Natural killer cell treated with Interleukin-12 subunit alpha and Interleukin-12 subunit beta and Interleukin-15 and Interleukin-18, amount 100 ng/mL, for 72 hours (primary cell): ENCODE results near the gene COL4A2. TPM values are rescaled to one million over a fixed set of nuclear protein-coding genes. Genes with fewer than 3 reads are reported as not detected.

Experiments
- ATAC-seq, 2 donors: fragments of 150-1000 bp; cut with Tn5 transposase in 1 of 2; sonication (Bioruptor Pico), chemical (Tn5 transposase) in 1 of 2; 2 replicates each; pipeline ENCODE4 v1.10.0; 2021
- DNase-seq: peaks from one replicate; pipeline ENCODE4 v3.0.0; 2022; ENCODE audit warnings: low spot score
- H3K27ac Mint-ChIP-seq, 2 donors: 1 replicate in 1 of 2; 2 replicates in 1 of 2; pipeline ENCODE4 v1.8.0; 2022; ENCODE audit warnings: mixed read lengths in 2 of 2, mild to moderate bottlenecking in 1 of 2, moderate library complexity in 1 of 2
- H3K27me3 Mint-ChIP-seq, 2 donors: 1 replicate in 1 of 2; 2 replicates in 1 of 2; pipeline ENCODE4 v1.8.0; 2022; ENCODE audit warnings: mixed read lengths in 2 of 2
- H3K36me3 Mint-ChIP-seq: one replicate; pipeline ENCODE4 v1.8.0; 2022; ENCODE audit warnings: mixed read lengths
- H3K4me1 Mint-ChIP-seq, 2 donors: 1 replicate in 1 of 2; 2 replicates in 1 of 2; pipeline ENCODE4 v1.8.0; 2022; ENCODE audit warnings: low read depth in 2 of 2, mixed read lengths in 2 of 2, mild to moderate bottlenecking in 1 of 2
- H3K4me3 Mint-ChIP-seq: one replicate; pipeline ENCODE4 v1.8.0; 2022; ENCODE audit warnings: mixed read lengths
- H3K9me3 Mint-ChIP-seq: 2 replicates; pipeline ENCODE4 v1.8.0; 2022; ENCODE audit warnings: mixed read lengths
- total RNA-seq, 2 donors: library from RNA; stranded (reverse); gene quantifications; one replicate each; pipeline ENCODE4 v1.2.3, GENCODE V29; 2022

COL4A2 gene
- total RNA-seq, 2 donors from 2014 or later, result not detected

DNA sequence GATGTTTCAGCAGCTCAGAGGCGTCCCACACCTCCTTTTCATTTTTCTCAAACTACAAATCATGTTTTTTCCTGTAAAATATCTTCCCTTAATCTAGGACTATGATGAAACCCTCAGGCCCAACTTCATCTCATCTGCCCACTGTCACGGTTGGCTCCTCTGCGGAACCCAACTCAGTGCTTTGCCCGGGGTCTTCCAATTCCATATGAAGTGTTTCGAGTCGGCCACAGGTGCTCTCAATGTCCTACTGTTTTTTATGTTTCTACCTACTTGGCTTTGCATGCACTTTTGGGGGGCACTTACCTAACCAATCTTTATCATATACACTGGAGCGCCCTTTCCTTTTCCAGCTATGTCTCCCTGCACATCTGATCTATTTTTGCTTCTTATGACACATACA lies 28.2 kb upstream of the COL4A2 start:
- H3K36me3 Mint-ChIP-seq, result no peaks in the 10 kb centered on the region
- H3K27me3 Mint-ChIP-seq, result peaks cover 20 to 41% of the 10 kb centered on the region in 2 donors
- DNase-seq, result no peak
- no peak for ATAC-seq
- no peak overlapping the region for H3K27ac Mint-ChIP-seq
- no peak overlapping the region for H3K4me3 Mint-ChIP-seq
- H3K9me3 Mint-ChIP-seq, result no peaks in the 10 kb centered on the region
- H3K4me1 Mint-ChIP-seq, result no peaks in the 10 kb centered on the region

DNA sequence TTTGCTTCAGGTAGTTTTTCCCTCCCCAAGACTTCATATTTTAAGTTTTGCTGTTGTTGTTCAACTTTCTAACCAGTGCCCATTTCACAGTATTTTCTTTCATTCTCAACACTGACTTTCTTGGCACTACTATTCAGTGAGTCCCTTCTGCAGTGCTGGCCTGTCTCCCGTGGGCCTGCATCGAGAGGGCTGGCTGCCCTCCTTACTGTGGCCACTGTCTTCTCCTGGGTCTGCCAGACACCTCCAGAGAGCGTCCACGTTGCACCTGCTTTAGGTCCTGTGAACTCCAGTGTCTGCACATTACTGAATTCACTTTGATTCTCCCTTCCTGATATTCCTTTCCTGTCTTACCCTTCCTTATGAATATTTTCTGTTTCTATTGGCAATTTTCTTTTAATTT lies 27.4 kb upstream of the COL4A2 start:
- Mint-ChIP-seq H3K4me3 (no peak overlapping the region), H3K9me3 (no peaks in the 10 kb centered on the region), H3K4me1 (no peaks in the 10 kb centered on the region), H3K36me3 (no peaks in the 10 kb centered on the region), H3K27ac (no peak overlapping the region), H3K27me3 (peaks cover 21 to 41% of the 10 kb centered on the region in 2 donors)
- DNase-seq, result no peak
- no peak for ATAC-seq

DNA sequence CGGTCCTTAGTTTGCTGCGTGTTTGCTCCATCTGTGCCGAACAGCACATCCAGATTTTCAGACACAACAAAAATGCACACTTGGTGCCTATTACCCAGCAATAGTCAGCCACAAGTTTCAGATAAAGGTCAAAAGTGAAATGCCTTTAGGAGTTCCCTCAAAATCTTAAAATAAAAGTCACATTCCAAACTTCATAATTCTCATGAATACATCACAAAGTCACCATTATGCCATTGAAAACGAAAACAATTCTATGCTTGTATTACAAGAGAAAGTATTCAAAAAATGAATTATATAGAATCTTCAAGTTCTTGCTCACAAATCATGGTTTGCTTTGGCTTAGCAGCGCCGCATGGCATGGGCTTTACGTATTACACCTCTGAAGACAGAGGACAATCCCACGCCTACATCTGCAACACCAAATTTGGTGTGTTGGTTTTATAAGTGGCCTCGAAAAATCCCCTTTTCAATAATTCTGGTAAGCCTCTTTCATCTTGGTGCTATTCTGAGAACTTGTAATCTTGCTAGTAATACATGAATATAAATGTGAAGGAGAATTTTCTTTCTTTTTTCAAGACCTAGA lies 26.8 kb upstream of the COL4A2 start:
- DNase-seq (no peak), ATAC-seq (no peak)
- Mint-ChIP-seq H3K36me3 (no peaks in the 10 kb centered on the region), H3K27me3 (peaks cover 21 to 40% of the 10 kb centered on the region in 2 donors), H3K4me3 (no peak overlapping the region), H3K27ac (no peak overlapping the region), H3K9me3 (no peaks in the 10 kb centered on the region), H3K4me1 (no peaks in the 10 kb centered on the region)

DNA sequence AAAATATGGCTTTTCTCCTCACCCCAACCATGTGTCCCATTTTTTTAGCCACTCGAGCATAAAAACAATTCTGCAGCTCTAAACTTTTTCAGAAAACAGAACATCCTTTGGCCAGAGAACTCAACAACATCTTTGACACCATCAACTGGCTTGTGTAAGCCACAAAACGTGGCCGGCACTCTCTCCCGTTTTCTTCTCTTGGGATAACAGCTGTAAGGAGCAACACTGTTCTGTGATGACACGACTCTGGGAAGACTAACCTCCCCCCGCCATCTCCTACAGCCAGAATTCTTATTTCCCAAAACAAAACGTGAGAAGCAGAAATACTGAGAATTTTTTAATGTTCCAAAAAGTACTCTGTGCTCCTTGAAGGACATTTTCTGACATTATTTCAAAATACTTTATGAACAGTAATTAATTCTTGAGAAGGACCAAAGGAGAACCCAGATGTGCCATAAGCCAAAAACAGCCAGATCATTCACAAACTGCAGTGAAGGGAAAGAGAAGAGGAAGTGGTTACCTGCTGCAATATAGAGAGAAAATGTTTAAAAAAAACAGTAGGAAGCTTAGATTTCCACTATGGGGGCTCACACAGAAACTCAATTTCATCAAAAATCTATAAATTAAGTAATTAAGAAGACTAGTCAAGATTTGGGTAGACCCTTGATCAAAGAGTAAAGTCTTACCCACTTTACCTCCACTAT lies 25.9 kb upstream of the COL4A2 start:
- H3K9me3 Mint-ChIP-seq, result no peaks in the 10 kb centered on the region
- ATAC-seq, result no peak
- H3K4me3 Mint-ChIP-seq, result no peak overlapping the region
- no peak overlapping the region for H3K27ac Mint-ChIP-seq
- no peak for DNase-seq
- H3K4me1 Mint-ChIP-seq, result no peaks in the 10 kb centered on the region
- peaks cover 21 to 34% of the 10 kb centered on the region in 2 donors for H3K27me3 Mint-ChIP-seq
- no peaks in the 10 kb centered on the region for H3K36me3 Mint-ChIP-seq

DNA sequence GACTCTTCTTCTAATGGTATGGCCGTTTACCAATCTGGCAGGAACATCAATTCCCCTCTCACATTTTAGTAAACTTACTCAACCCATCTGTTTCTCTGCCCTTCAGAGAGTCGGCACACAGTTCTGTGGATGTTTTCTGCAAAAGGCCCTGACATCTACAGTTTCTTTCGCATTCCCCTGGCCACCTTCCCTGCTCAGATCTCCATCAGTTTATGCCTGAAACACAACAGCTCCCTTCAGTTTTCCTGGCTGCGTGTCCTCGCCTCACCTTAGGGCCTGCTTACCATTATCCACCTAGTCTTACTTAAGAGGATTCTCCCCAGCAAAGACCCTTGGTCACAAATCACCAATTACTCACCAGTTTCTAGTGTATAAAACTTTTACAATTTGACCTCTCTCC lies 25.3 kb upstream of the COL4A2 start:
- Mint-ChIP-seq H3K4me1 (no peaks in the 10 kb centered on the region), H3K36me3 (no peaks in the 10 kb centered on the region), H3K27ac (no peak overlapping the region), H3K9me3 (no peaks in the 10 kb centered on the region), H3K4me3 (no peak overlapping the region), H3K27me3 (peaks cover 21 to 34% of the 10 kb centered on the region in 2 donors)
- ATAC-seq (no peak), DNase-seq (no peak)

DNA sequence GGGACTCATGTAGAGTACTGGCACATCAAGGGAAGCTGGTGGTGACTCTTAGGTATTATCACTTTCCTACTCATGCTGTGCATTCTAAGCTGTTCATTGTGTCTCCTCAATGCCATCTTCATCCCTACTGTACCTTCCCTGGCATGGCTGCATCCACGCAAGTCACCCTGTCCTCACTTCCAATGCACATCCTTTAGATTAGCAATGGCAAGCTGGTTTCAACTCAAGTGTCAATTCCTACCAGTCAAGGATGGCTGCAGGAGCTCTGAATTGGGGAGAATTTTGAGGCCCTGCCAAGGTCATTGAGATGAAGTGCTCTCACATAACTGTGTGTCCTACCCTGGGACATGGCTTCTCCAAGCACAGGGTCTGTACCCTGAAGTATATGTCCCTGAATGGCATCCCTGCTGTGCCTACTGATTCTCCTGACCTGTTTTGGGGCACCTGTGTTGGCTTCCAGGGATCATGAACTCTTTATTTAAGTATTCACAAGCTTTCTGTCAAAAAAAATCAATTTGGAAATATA lies 24.7 kb upstream of the COL4A2 start:
- H3K4me1 Mint-ChIP-seq, result no peaks in the 10 kb centered on the region
- no peak overlapping the region for H3K27ac Mint-ChIP-seq

DNA sequence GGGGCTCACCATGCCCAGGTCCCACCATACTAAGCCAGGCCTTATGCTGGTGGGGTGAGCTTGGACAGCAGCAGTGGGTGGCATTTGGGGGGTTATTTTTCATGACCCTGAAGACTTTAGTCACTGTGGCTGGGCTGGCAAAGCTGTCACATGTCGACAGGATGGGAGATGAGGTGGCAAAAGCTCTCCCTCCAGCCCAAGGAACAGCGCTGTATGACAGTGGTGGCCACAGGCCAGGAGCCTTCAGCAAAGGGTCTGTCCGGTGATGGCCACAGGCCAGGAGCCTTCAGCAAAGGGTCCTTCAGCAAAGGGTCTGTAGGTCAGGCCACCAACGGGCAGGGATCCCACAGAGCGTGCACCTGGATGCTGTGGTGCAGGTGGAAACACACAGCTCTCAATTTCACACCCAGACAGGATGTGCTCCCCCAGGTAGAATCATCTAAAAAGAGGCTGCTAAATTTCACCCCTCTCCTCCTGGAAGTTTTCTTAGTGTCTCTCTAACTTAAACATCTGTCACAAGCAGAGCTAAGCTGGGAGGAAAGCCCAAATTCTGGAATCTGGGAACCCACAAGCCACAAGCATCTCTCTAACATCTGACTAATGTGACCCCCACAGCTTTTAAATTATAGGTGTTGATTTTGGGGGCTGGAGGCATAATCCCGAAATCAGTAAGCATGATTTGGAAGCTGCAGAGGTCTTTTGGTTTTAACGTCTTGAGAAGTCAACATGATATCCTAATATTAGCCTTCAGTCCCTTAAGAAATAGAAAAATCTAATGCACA lies 23.2 kb upstream of the COL4A2 start:
- Mint-ChIP-seq H3K36me3 (no peaks in the 10 kb centered on the region), H3K4me3 (no peak overlapping the region), H3K4me1 (no peaks in the 10 kb centered on the region), H3K9me3 (no peaks in the 10 kb centered on the region), H3K27me3 (peaks cover 19 to 22% of the 10 kb centered on the region in 2 donors), H3K27ac (no peak overlapping the region)
- no peak for DNase-seq
- ATAC-seq, result no peak

More for the DNA sequence above, 24.7 kb upstream of the COL4A2 start:
- peaks cover 21 to 34% of the 10 kb centered on the region in 2 donors for H3K27me3 Mint-ChIP-seq
- H3K36me3 Mint-ChIP-seq, result no peaks in the 10 kb centered on the region
- no peaks in the 10 kb centered on the region for H3K9me3 Mint-ChIP-seq
- no peak overlapping the region for H3K4me3 Mint-ChIP-seq
- no peak for DNase-seq
- ATAC-seq, result no peak

DNA sequence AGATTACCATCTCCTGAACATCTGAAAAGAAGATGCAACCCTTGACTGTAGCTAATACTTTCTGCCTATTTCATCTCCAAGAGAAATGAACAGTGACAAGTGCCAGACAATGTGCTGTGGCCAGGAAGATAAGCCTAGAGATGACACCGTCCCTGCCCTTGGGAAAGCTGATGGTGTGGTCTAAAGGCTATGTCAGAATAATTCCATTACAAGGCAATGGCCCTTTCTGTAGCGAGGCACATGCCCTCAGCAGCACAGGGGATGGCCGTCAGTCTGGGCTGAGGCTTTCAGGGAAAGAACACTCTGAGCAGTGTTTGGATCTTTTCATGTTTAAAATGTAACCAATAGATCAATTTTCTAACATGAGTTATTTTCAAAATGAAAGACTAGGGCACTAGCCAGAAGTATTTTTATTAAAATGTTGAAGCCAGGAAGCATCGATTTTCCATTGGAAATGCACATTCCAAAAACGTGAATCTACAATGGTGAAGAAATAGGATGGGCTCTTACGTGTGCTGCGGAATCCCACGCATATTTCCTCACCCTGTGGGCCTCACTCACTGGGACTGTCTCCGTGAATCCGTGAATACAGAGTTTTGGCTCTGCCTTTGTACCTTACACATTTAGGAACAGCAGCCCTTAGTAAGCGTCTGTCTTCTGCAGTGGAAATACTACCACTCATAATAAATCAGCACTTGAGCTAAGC lies 22.2 kb upstream of the COL4A2 start:
- no peaks in the 10 kb centered on the region for H3K36me3 Mint-ChIP-seq
- no peak overlapping the region for H3K4me3 Mint-ChIP-seq
- ATAC-seq (no peak), DNase-seq (no peak)
- no peaks in the 10 kb centered on the region for H3K9me3 Mint-ChIP-seq
- no peak overlapping the region for H3K27ac Mint-ChIP-seq
- no peaks in the 10 kb centered on the region for H3K4me1 Mint-ChIP-seq
- peaks cover 13 to 19% of the 10 kb centered on the region in 2 donors for H3K27me3 Mint-ChIP-seq

DNA sequence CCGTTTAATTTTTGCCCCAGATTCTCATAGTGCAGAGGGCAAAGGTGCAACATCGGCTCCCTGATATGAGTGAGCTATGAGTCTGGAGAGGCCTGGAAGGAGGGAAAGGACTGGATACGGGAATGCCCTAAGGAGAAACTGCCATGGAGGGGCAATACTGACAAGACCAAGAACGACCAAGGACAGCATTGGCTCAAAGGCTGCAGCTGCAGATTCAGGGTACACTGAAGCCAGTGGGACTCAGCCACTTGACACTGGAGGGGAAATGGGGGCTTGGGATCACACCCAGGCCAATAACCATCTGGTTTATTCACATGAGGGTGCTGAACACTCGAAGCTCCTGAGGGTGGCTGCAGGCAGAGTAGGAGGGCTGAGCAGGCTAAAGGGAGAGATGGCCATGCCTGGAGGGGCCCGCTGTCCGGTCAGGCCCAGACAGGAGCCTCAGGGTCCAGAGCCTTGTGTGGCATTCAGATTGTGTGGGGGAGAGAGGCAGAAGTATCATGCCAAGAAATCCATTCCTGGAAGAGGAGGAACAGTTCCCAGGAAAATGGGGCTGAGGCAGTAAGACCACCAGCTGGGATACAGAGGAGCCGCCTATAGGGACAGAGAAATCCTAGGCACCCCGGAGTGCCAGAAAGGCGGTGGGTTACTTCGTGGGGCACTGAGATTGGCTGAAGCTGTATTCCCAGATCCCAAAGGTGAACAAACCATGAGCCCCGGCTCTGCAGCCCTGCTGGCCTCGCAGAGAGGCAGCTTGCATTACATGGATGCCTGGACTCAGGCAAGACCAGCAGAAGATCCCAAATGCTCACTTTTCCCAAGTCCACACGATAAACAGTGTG lies 20.9 kb upstream of the COL4A2 start:
- Mint-ChIP-seq H3K4me1 (no peaks in the 10 kb centered on the region), H3K9me3 (no peaks in the 10 kb centered on the region), H3K27me3 (peaks cover 13 to 19% of the 10 kb centered on the region in 2 donors), H3K36me3 (no peaks in the 10 kb centered on the region), H3K27ac (no peak overlapping the region), H3K4me3 (no peak overlapping the region)
- no peak for ATAC-seq
- no peak for DNase-seq

DNA sequence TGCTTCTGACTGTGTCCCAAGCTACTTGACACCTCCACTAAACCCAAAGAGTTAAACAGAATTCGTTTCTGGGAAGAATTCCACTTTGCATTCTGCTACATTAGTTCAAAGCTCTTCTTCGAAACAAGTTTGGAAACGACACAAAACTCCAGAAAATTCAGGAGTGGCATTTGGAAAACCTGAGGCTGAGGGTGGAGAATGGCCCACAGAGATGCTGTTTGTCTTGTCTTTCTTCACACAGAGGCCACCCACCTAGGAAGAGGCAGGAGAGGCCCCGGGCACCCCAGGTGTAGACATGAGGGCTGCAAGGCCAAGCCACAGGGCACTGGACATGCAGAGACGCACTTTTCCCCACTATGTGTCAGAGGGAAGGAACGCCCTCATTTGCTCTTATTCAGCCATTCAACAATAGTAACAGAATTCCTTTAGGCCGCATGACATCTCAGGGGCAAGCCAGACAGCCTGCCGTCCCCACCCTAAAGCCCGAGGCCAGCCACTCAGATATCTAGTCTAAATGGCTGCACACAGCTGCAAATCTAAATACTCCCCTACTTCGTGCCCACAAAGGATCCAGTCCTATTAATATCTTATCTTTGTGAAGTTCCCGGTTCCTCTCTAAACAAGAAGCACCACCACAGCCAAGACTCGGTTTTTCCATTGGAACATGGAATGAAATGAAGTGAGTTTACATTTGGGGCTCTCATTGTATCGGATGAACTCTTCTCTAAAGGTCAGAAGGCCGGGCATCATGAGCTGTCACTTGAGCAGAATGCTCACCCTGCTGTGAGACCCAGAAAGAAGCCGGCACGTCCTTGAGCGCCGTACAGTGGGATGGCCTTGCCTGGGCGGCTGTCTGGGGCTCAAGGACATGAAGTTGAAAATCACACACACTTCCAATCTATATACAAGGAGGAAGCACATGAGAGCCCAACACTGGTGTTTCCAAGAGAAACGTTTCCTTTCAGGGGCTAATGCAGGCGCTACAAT lies 20.0 kb upstream of the COL4A2 start:
- H3K27ac Mint-ChIP-seq, result no peak overlapping the region
- DNase-seq, result no peak
- H3K4me3 Mint-ChIP-seq, result no peak overlapping the region
- no peaks in the 10 kb centered on the region for H3K4me1 Mint-ChIP-seq
- no peaks in the 10 kb centered on the region for H3K36me3 Mint-ChIP-seq
- ATAC-seq, result no peak
- H3K9me3 Mint-ChIP-seq, result no peaks in the 10 kb centered on the region
- H3K27me3 Mint-ChIP-seq, result peaks cover 11 to 15% of the 10 kb centered on the region in 2 donors

DNA sequence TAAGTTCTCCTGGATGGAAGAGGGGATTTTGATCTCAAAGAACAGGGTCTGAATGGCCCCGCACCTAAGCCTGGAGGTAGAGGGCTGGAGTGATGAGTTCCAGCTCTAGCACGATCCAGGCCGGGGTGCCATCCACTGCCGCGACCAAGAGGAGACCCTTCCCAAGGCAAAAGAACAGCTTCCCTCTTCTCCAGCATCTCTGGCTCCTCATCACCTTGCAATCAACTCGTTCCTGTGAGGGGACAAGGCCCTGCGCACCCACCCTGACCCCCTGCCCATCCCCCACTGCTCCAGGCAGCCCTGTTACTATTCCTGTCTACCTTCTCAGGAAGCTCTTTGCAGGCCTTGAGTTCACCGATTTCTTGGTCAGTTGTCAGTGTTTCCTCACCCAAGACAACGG lies 17.9 kb upstream of the COL4A2 start:
- ATAC-seq (no peak), DNase-seq (no peak)
- Mint-ChIP-seq H3K4me3 (no peak overlapping the region), H3K4me1 (no peaks in the 10 kb centered on the region), H3K27me3 (peaks cover 3 to 14% of the 10 kb centered on the region in 2 donors), H3K9me3 (no peaks in the 10 kb centered on the region), H3K27ac (no peak overlapping the region), H3K36me3 (no peaks in the 10 kb centered on the region)

DNA sequence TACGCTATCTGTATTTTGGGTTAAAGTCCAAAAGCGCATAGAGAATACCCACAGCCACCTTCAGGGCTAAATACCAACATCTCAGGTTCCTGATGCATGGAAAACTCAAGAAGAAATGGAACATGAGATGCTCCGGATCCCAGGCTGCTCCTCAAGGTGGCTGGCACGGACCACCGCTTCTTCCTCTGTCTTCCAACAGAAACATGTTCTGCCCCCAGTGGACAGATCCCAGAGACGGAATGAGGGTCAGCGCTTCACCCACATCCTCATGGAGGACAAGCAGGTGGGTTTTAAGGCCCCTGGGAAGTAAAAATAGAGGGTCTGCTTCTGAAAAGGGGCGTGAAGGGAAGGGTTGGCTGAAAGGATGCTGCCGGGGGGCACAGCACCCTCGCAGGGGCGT lies 17.4 kb upstream of the COL4A2 start:
- DNase-seq (no peak), ATAC-seq (no peak)
- H3K4me1 Mint-ChIP-seq, result no peaks in the 10 kb centered on the region
- no peaks in the 10 kb centered on the region for H3K36me3 Mint-ChIP-seq
- no peaks in the 10 kb centered on the region for H3K9me3 Mint-ChIP-seq
- H3K27ac Mint-ChIP-seq, result no peak overlapping the region
- peaks cover 7 to 14% of the 10 kb centered on the region in 2 donors for H3K27me3 Mint-ChIP-seq
- H3K4me3 Mint-ChIP-seq, result no peak overlapping the region
